CD14-positive monocyte (primary cell): ENCODE measurements around the gene SNAP29. TPM values are rescaled to one million over a fixed set of nuclear protein-coding genes. Genes with fewer than 3 reads are reported as not detected.
"Not testable (repeated sequence)": the region's sequence is repeated elsewhere in the genome, so short reads cannot be mapped to it uniquely, and the experiment has no call there.

ENCODE experiments used
- DNase-seq, 3 donors: peaks; one replicate each; pipeline ENCODE4 v3.0.0-alpha.2; 2011 to 2022
- H2AFZ ChIP-seq: 2 replicates; pipeline ENCODE4 v1.6.0; 2012; ENCODE audit warnings: mild to moderate bottlenecking, low read depth, low read length, inconsistent platforms; ENCODE audit not compliant: insufficient read depth, poor library complexity, severe bottlenecking
- H3K27ac ChIP-seq, 2 donors: 1 replicate in 1 of 2; 2 replicates in 1 of 2; pipeline ENCODE4 v1.5.1; 2012 to 2013; ENCODE audit warnings: low read length in 2 of 2, control low read depth in 1 of 2, inconsistent platforms in 1 of 2, low read depth in 1 of 2, mild to moderate bottlenecking in 1 of 2
- H3K27me3 ChIP-seq, 2 donors: one replicate each; pipeline versions ENCODE4 v1.6.0 to v1.6.1; 2011 to 2013; ENCODE audit warnings: low read length in 2 of 2; ENCODE audit not compliant: control insufficient read depth in 2 of 2, insufficient read depth in 2 of 2
- H3K36me3 ChIP-seq, 2 donors: replicated peaks in 1 of 2; 1 replicate in 1 of 2; 2 replicates in 1 of 2; pipeline versions ENCODE4 v1.5.1 to v1.6.1; 2012 to 2013; ENCODE audit warnings: low read length in 2 of 2, control low read depth in 1 of 2, inconsistent platforms in 1 of 2, mild to moderate bottlenecking in 1 of 2; ENCODE audit not compliant: insufficient read depth in 2 of 2, control insufficient read depth in 1 of 2
- H3K4me1 ChIP-seq, 2 donors: 1 replicate in 1 of 2; 2 replicates in 1 of 2; pipeline versions ENCODE4 v1.5.1 to v1.6.1; 2012 to 2013; ENCODE audit warnings: low read length in 2 of 2, control low read depth in 1 of 2, inconsistent platforms in 1 of 2, mild to moderate bottlenecking in 1 of 2, moderate library complexity in 1 of 2; ENCODE audit not compliant: insufficient read depth in 2 of 2, control insufficient read depth in 1 of 2
- H3K4me2 ChIP-seq: replicated peaks from 2 replicates; pipeline ENCODE3; 2012; ENCODE audit warnings: low read length, moderate library complexity, mild to moderate bottlenecking; ENCODE audit not compliant: poor library complexity, severe bottlenecking; ENCODE audit errors: extremely low read depth
- H3K4me3 ChIP-seq, 3 experiments: fragments of 200-600 bp in 1 of 3; sonication (generic) in 1 of 3; replicated peaks in 1 of 3; 1 replicate in 2 of 3; 2 replicates in 1 of 3; pipeline ENCODE4 v1.5.1; 2011 to 2013; ENCODE audit warnings: low read length in 3 of 3, mild to moderate bottlenecking in 3 of 3, control low read depth in 2 of 3, low read depth in 2 of 3, inconsistent platforms in 1 of 3, moderate library complexity in 1 of 3
- H3K79me2 ChIP-seq: 2 replicates; pipeline ENCODE4 v1.6.0; 2012; ENCODE audit warnings: mild to moderate bottlenecking, control low read depth, inconsistent platforms, low read length, moderate library complexity; ENCODE audit not compliant: insufficient read depth
- H3K9ac ChIP-seq: 2 replicates; pipeline ENCODE4 v1.6.0; 2017; ENCODE audit warnings: low read length, mild to moderate bottlenecking; ENCODE audit not compliant: insufficient read depth, poor library complexity, severe bottlenecking
- H3K9me3 ChIP-seq, 2 donors: replicated peaks in 1 of 2; 1 replicate in 1 of 2; 2 replicates in 1 of 2; pipeline versions ENCODE4 v1.5.1 to v1.6.1; 2012 to 2013; ENCODE audit warnings: low read length in 2 of 2, control low read depth in 1 of 2; ENCODE audit not compliant: control insufficient read depth in 1 of 2, insufficient read depth in 1 of 2
- H4K20me1 ChIP-seq: 2 replicates; pipeline ENCODE4 v1.6.0; 2012; ENCODE audit warnings: mild to moderate bottlenecking, low read length, control low read depth, moderate library complexity; ENCODE audit not compliant: insufficient read depth
- H3K27ac Mint-ChIP-seq, 7 donors: one replicate each; pipeline ENCODE4 v1.8.0; 2020; ENCODE audit warnings: mild to moderate bottlenecking in 7 of 7, mixed read lengths in 7 of 7, moderate library complexity in 6 of 7, inconsistent platforms in 2 of 7
- H3K27me3 Mint-ChIP-seq, 3 donors: one replicate each; pipeline ENCODE4 v1.8.0; 2021 to 2022; ENCODE audit warnings: low read depth in 3 of 3, mild to moderate bottlenecking in 3 of 3, mixed read lengths in 3 of 3, moderate library complexity in 3 of 3, inconsistent platforms in 1 of 3
- H3K36me3 Mint-ChIP-seq, 2 donors: one replicate each; pipeline ENCODE4 v1.8.0; 2020; ENCODE audit warnings: mixed read lengths in 2 of 2, inconsistent platforms in 1 of 2, mild to moderate bottlenecking in 1 of 2
- H3K4me1 Mint-ChIP-seq: one replicate; pipeline ENCODE4 v1.8.0; 2020; ENCODE audit warnings: mild to moderate bottlenecking, mixed read lengths
- H3K4me3 Mint-ChIP-seq, 2 donors: one replicate each; pipeline ENCODE4 v1.8.0; 2020; ENCODE audit warnings: mild to moderate bottlenecking in 2 of 2, mixed read lengths in 2 of 2, moderate library complexity in 1 of 2
- H3K9me3 Mint-ChIP-seq, 7 donors: one replicate each; pipeline ENCODE4 v1.8.0; 2020 to 2022; ENCODE audit warnings: mixed read lengths in 7 of 7, mild to moderate bottlenecking in 6 of 7, moderate library complexity in 6 of 7, inconsistent platforms in 2 of 7
- CTCF ChIP-seq: fragments of 200-600 bp; IDR thresholded peaks from one replicate; pipeline ENCODE4 v1.8.0; 2022; ENCODE audit warnings: antibody characterized with exemption, mild to moderate bottlenecking
- WGBS: methylation state at CpG from one replicate; pipeline ENCODE4 v1.1.5; 2013; ENCODE audit warnings: missing lambda C conversion rate; ENCODE audit not compliant: insufficient coverage; 5-methylcytosine and 5-hydroxymethylcytosine counted together
- intact Hi-C, 2 donors: fragments of 100-400 bp; cut with micrococcal nuclease; formaldehyde crosslinking; loops; one replicate each; pipeline versions ENCODE4 v1.15.0 to v1.15.1; 2023
- polyA plus RNA-seq, 3 donors: library from polyadenylated mRNA; depleted of rRNA in 1 of 3; unstranded in 2 of 3; stranded (reverse) in 1 of 3; fragments of 300-500 nt in 2 of 3; fragments of >200 nt in 1 of 3; fragmentation: Illumina TruSeq in 2 of 3; gene quantifications; 1 replicate in 2 of 3; 2 replicates in 1 of 3; pipeline ENCODE4 v1.2.3, GENCODE V29; 2012 to 2021

SNAP29 gene
- polyA plus RNA-seq, 3 donors = 22.3 to 32.8 (median 28.9) TPM

GRCh38 chr22:20822240-20822639, 36.6 kb upstream of the SNAP29 start:
- no peaks in the 10 kb centered on the region for H3K4me1 ChIP-seq
- no peak overlapping the region for H2AFZ ChIP-seq
- Mint-ChIP-seq H3K4me1 (no peaks in the 10 kb centered on the region), H3K4me3 (no peak overlapping the region), H3K9me3 (no peaks in the 10 kb centered on the region), H3K27me3 (no peaks in the 10 kb centered on the region), H3K27ac (no peak overlapping the region), H3K36me3 (peaks cover 72 to 83% of the 10 kb centered on the region in 2 donors)
- peaks cover 68 to 89% of the 10 kb centered on the region in 2 donors for H3K36me3 ChIP-seq
- intact Hi-C loops = no loop called here
- DNase-seq = no peak
- TF ChIP-seq CTCF = no peak
- no peak overlapping the region for H3K9ac ChIP-seq
- no peaks in the 10 kb centered on the region for H3K9me3 ChIP-seq
- no peaks in the 10 kb centered on the region for H3K27me3 ChIP-seq
- H3K79me2 ChIP-seq = no peaks in the 10 kb centered on the region
- no peak overlapping the region for H3K4me2 ChIP-seq
- no peak overlapping the region for H3K4me3 ChIP-seq
- 100% methylated on average over 3 of the region's 5 CpGs for WGBS
- no peak overlapping the region for H3K27ac ChIP-seq
- H4K20me1 ChIP-seq = no peaks in the 10 kb centered on the region

- peaks cover 58 to 89% of the 10 kb centered on the region in 2 donors for H3K36me3 ChIP-seq
- intact Hi-C loops = no loop called here
- no peak overlapping the region for H3K9ac ChIP-seq
- H3K27me3 Mint-ChIP-seq = no peaks in the 10 kb centered on the region
- no peaks in the 10 kb centered on the region for H3K79me2 ChIP-seq
- no peaks in the 10 kb centered on the region for H3K4me1 ChIP-seq
- no peaks in the 10 kb centered on the region for H3K27me3 ChIP-seq
- H3K4me2 ChIP-seq = no peak overlapping the region
- no CpG with 5 or more reads among the region's 1 CpG for WGBS
- no peak overlapping the region for H3K4me3 Mint-ChIP-seq
- no peak overlapping the region for H3K4me3 ChIP-seq
- H3K4me1 Mint-ChIP-seq = no peaks in the 10 kb centered on the region
- H3K36me3 Mint-ChIP-seq = peaks cover 74 to 89% of the 10 kb centered on the region in 2 donors
- H4K20me1 ChIP-seq = no peaks in the 10 kb centered on the region
- no peak for TF ChIP-seq CTCF
- H2AFZ ChIP-seq = no peak overlapping the region
- no peak overlapping the region for H3K27ac Mint-ChIP-seq
- no peak for DNase-seq
- H3K9me3 Mint-ChIP-seq = no peaks in the 10 kb centered on the region
- no peaks in the 10 kb centered on the region for H3K9me3 ChIP-seq
- H3K27ac ChIP-seq = no peak overlapping the region
Observed at GRCh38 chr22:20823264-20823663, 35.5 kb upstream of the SNAP29 start.

GRCh38 chr22:20825216-20825615, 33.6 kb upstream of the SNAP29 start:
- H3K36me3 Mint-ChIP-seq = peaks cover 73 to 89% of the 10 kb centered on the region in 2 donors
- H4K20me1 ChIP-seq, H3K27ac Mint-ChIP-seq, H3K27me3 Mint-ChIP-seq, H3K79me2 ChIP-seq, intact Hi-C loops, H3K9me3 Mint-ChIP-seq, H3K4me3 Mint-ChIP-seq, H3K9me3 ChIP-seq, H3K27me3 ChIP-seq, H3K9ac ChIP-seq, H3K4me2 ChIP-seq, H3K4me1 ChIP-seq, H3K4me1 Mint-ChIP-seq, H2AFZ ChIP-seq, DNase-seq, H3K4me3 ChIP-seq: not testable (repeated sequence)
- WGBS = 100% methylated on average over 2 of the region's 4 CpGs
- Histone ChIP-seq H3K36me3 (peaks cover 51 to 89% of the 10 kb centered on the region in 2 donors), H3K27ac (peak overlapping the region in 1 of 2 donors; percentile 8)
